Smooth muscle cell of the pulmonary artery (primary cell): ENCODE results near the gene IFNK. TPM values are rescaled to one million over a fixed set of nuclear protein-coding genes. Genes with fewer than 3 reads are reported as not detected.

Source experiments
- total RNA-seq: library from RNA; depleted of rRNA; stranded (reverse); fragments of >200 nt; gene quantifications from 2 replicates; pipeline ENCODE4 v1.2.3, GENCODE V29; 2014

IFNK gene, protein sequence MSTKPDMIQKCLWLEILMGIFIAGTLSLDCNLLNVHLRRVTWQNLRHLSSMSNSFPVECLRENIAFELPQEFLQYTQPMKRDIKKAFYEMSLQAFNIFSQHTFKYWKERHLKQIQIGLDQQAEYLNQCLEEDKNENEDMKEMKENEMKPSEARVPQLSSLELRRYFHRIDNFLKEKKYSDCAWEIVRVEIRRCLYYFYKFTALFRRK
- total RNA-seq = not detected in 2 replicates

GRCh38 chr9:27524236-27524635 lies at the start of gene IFNK:
IFNK (plus strand) TSS chr9:27524290; CDS start chr9:27524337, 47 bp downstream.

DNA sequence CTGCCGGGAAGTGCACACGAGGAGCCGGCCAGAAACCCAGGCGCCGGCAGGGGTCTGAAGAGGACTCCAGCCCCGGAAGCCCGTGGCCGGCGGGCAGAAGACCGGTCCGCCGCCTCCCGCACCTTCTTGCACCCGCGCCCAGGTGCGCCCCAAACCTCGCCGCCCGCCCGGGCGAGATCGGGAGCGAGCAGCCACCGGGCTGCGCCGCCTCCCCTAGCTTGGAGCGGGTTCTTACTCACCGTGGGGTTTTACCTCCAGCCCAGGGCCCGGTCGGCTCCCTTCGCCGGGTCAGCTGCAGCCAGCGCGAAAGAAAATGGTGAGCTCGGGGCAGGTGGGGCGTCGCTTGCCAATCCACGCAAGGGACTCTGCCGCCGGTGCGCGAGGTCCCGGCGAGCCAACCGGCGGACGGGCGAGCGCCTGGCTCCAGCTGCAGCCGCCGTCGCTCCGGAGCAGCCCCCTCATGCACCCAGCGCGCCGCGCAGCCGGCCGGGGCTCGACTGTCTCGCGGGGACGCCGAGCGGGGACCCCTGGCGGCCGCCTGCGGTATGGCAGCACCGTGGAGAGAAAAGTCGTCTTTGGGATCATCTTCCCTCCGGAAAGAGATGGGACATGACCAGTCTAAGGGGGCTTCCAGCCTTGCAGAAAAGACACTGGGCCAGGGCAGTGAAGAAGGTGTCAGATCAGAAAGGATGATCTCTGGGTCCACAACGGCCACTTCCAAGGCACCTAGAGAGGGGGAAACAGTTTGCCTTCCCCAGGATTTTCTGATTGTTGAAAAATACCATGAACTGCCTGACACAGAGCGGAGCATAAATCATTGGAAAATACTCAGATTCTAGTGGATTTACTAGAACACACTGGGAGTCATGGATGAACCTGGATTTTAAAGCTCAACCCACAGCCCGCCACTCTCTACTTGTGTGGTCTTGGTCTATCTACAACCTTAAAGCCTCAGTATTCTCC lies 5.5 kb downstream of the IFNK start, which contains the start of gene MOB3B:
Gene MOB3B (minus strand): TSS at position 499 of the 963 bp plus-strand sequence. CDS start 74,264 bp downstream, outside the sequence.

GRCh38 chr9:27572918-27573633 lies 49.0 kb downstream of the IFNK start, which contains the start of gene C9orf72:
C9orf72 (minus strand) TSS chr9:27573481; CDS start chr9:27567120, 6,361 bp downstream.

Other genes starting within 250 kb of the IFNK start
- gene EQTN, start 227.1 kb upstream of the IFNK start, total RNA-seq = not detected in 2 replicates
- 0.17 and 0.59 TPM in 2 replicates for gene MOB3B, start 5.5 kb downstream of the IFNK start, total RNA-seq
- gene C9orf72, start 49.2 kb downstream of the IFNK start, total RNA-seq = 3.4 and 6.3 TPM in 2 replicates